PFSK-1 (cell line): ENCODE results near the gene SAFB.

ENCODE experiments used
- FOXP2 ChIP-seq: optimal IDR thresholded peaks from 2 replicates; pipeline ENCODE3; 2011; ENCODE audit warnings: borderline replicate concordance, control low read depth, inconsistent platforms; ENCODE audit not compliant: insufficient read depth; ENCODE audit errors: extremely low read length, extremely low read depth
- POLR2AphosphoS5 ChIP-seq: IDR thresholded peaks from 2 replicates; pipeline ENCODE4 v1.6.1; 2012; ENCODE audit warnings: low read depth, mild to moderate bottlenecking, control low read depth, low read length, moderate library complexity
- REST ChIP-seq, 2 experiments: IDR thresholded peaks; 2 replicates each; pipeline versions ENCODE4 v1.6.1 to v1.8.0; 2011 to 2012; ENCODE audit warnings: low read depth in 2 of 2, low read length in 2 of 2, control low read depth in 1 of 2, inconsistent platforms in 1 of 2, mild to moderate bottlenecking in 1 of 2, moderate library complexity in 1 of 2; ENCODE audit not compliant: insufficient read depth in 1 of 2
- SIN3A ChIP-seq: IDR thresholded peaks from 2 replicates; pipeline ENCODE4 v1.6.1; 2012; ENCODE audit warnings: mild to moderate bottlenecking, low read length, moderate library complexity, borderline replicate concordance; ENCODE audit not compliant: insufficient read depth
- TAF1 ChIP-seq: IDR thresholded peaks from 2 replicates; pipeline ENCODE4 v1.6.1; 2012; ENCODE audit warnings: low read length, control low read depth, borderline replicate concordance; ENCODE audit not compliant: insufficient read depth

Gene SAFB

GRCh38 chr19:5655412-5655811, 32.5 kb downstream of the SAFB start:
- TF ChIP-seq REST (IDR thresholded peaks at IDR 0.05; ENCODE audit: insufficient read depth in 1 of 2, low read depth in 2 of 2, low read length in 2 of 2), result no peak
- TF ChIP-seq TAF1, result no peak

DNA sequence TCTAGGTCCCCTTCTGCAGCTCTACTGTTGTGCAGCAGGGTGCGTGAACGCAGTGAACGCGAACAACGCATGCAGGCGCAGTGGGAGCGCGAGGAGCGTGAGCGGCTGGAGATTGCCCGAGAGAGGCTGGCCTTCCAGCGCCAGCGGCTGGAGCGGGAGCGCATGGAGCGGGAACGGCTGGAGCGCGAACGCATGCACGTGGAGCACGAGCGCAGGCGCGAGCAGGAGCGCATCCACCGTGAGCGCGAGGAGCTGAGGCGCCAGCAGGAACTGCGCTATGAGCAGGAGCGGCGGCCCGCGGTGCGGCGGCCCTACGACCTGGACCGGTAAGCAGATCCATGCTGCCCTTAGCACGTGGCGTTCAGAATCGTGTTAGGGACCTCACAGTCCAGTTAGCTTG, 38.6 kb downstream of the SAFB start:
- TF ChIP-seq REST (IDR thresholded peaks at IDR 0.05; ENCODE audit: insufficient read depth in 1 of 2, low read depth in 2 of 2, low read length in 2 of 2) (no peak), FOXP2 (no peak), SIN3A (no peak), POLR2AphosphoS5 (no peak), TAF1 (no peak)

GRCh38 chr19:5663904-5664303, 41.0 kb downstream of the SAFB start:
- TF ChIP-seq FOXP2 (no peak), REST (IDR thresholded peaks at IDR 0.05; ENCODE audit: insufficient read depth in 1 of 2, low read depth in 2 of 2, low read length in 2 of 2) (no peak), POLR2AphosphoS5 (no peak), TAF1 (no peak), SIN3A (no peak)

DNA sequence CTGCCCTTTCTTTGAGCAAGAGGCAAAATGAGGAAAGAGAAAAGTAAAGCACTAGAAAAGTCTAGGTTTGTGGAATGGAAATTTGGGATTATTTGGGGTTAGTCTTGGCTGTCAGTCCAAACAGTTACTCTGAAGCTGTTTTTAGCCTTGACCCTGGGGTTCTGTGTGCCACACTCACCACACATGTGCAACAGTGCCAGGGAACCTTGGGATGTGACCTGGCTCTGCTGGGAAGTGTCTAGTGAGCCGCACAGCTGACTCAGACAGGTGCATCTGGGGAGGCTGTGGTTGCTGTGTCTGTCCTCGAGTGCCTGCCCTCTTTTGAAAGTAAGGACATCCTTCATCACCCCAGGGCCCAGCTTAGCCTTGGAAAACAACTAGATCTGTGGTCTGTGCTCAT, 41.6 kb downstream of the SAFB start:
- TF ChIP-seq FOXP2 (no peak), POLR2AphosphoS5 (no peak), TAF1 (no peak), SIN3A (no peak), REST (IDR thresholded peaks at IDR 0.05; ENCODE audit: insufficient read depth in 1 of 2, low read depth in 2 of 2, low read length in 2 of 2) (no peak)

GRCh38 chr19:5665781-5666513, 43.1 kb downstream of the SAFB start:
- TF ChIP-seq SIN3A (0 out of 2 replicates have a peak, but pooled peaks have one; percentile 49), REST (IDR thresholded peaks at IDR 0.05; ENCODE audit: insufficient read depth in 1 of 2, low read depth in 2 of 2, low read length in 2 of 2) (no peak)
